Small intestine (tissue), 7 donors: Measurements from ENCODE around the gene DOCK4. TPM values are rescaled to one million over a fixed set of nuclear protein-coding genes. Genes with fewer than 3 reads are reported as not detected.

Source experiments
- DNase-seq, 2 donors: peaks; one replicate each; pipeline versions ENCODE4 v3.0.0 to v3.0.0-alpha.2; 2013
- FAIRE-seq: peaks from 2 replicates; lab custom pipeline; 2012; peaks lifted over from hg19 to GRCh38; lab: Jason Lieb, UNC
- H3K27ac ChIP-seq, 3 donors: one replicate each; pipeline ENCODE4 v1.5.1; 2013; ENCODE audit warnings: low read length in 2 of 3, mild to moderate bottlenecking in 2 of 3, control low read depth in 1 of 3, inconsistent platforms in 1 of 3, low read depth in 1 of 3, moderate library complexity in 1 of 3
- H3K27me3 ChIP-seq, 3 donors: one replicate each; pipeline ENCODE4 v1.6.1; 2013; ENCODE audit warnings: low read length in 3 of 3, inconsistent platforms in 1 of 3; ENCODE audit not compliant: control insufficient read depth in 3 of 3, insufficient read depth in 3 of 3
- H3K36me3 ChIP-seq, 3 donors: one replicate each; pipeline ENCODE4 v1.6.1; 2013; ENCODE audit warnings: low read length in 3 of 3, inconsistent platforms in 1 of 3, low read depth in 1 of 3, mild to moderate bottlenecking in 1 of 3, moderate library complexity in 1 of 3; ENCODE audit not compliant: control insufficient read depth in 3 of 3, insufficient read depth in 2 of 3
- H3K4me1 ChIP-seq, 3 donors: one replicate each; pipeline ENCODE4 v1.6.1; 2013; ENCODE audit warnings: low read length in 2 of 3, inconsistent platforms in 1 of 3, low read depth in 1 of 3, mild to moderate bottlenecking in 1 of 3, moderate library complexity in 1 of 3; ENCODE audit not compliant: control insufficient read depth in 3 of 3, insufficient read depth in 2 of 3
- H3K4me3 ChIP-seq, 3 donors: one replicate each; pipeline ENCODE4 v1.5.1; 2013; ENCODE audit warnings: low read length in 3 of 3, control low read depth in 1 of 3, inconsistent platforms in 1 of 3, low read depth in 1 of 3, mild to moderate bottlenecking in 1 of 3, moderate library complexity in 1 of 3
- H3K9me3 ChIP-seq, 2 donors: one replicate each; pipeline ENCODE4 v1.6.1; 2013; ENCODE audit warnings: low read depth in 1 of 2, low read length in 1 of 2; ENCODE audit not compliant: control insufficient read depth in 2 of 2, insufficient read depth in 1 of 2
- WGBS, 3 donors: extraction: QIAGEN DNeasy Blood & Tissue Kit; methylation state at CpG; one replicate each; pipeline ENCODE4 v1.1.7; 2013; 5-methylcytosine and 5-hydroxymethylcytosine counted together
- polyA plus RNA-seq, 4 donors: library from polyadenylated mRNA; stranded (reverse) in 3 of 4; unstranded in 1 of 4; fragments of 200-250 nt in 3 of 4; fragments of 120-200 nt in 1 of 4; gene quantifications; one replicate each; pipeline versions ENCODE4 v1.2.1 to v1.2.3, GENCODE V29; 2013
- donor health status: healthy with polysubstance abuse.
- donor health status: control.
- donor health status: control.
- donor health status: Bipolar disorder and iron deficiency.
- donor health status: healthy.

The DOCK4 gene
- polyA plus RNA-seq, 4 donors, result 1.9 to 4.1 (median 3.8) TPM; not detected in 1

- DNase-seq, result no peak
- no peak overlapping the region for H3K27ac ChIP-seq
- no peaks in the 10 kb centered on the region for H3K36me3 ChIP-seq
- no peak for FAIRE-seq
- peaks cover 0 to 3% of the 10 kb centered on the region in 2 donors for H3K9me3 ChIP-seq
- 49 to 52% (median 52%) methylated on average over 2 of the region's 2 CpGs for WGBS, 3 donors
- H3K27me3 ChIP-seq, result no peaks in the 10 kb centered on the region
- H3K4me3 ChIP-seq, result no peak overlapping the region
- no peaks in the 10 kb centered on the region for H3K4me1 ChIP-seq
Observed at GRCh38 chr7:111873963-111874690, 332.1 kb downstream of the DOCK4 start.

GRCh38 chr7:111873326-111873646 lies 332.9 kb downstream of the DOCK4 start:
- Histone ChIP-seq H3K27ac (no peak overlapping the region), H3K4me3 (no peak overlapping the region), H3K36me3 (no peaks in the 10 kb centered on the region), H3K4me1 (no peaks in the 10 kb centered on the region), H3K9me3 (no peaks in the 10 kb centered on the region), H3K27me3 (no peaks in the 10 kb centered on the region)
- 88 to 92% (median 89%) methylated on average over 8 of the region's 8 CpGs for WGBS, 3 donors
- no peak for DNase-seq
- FAIRE-seq, result no peak

DNA sequence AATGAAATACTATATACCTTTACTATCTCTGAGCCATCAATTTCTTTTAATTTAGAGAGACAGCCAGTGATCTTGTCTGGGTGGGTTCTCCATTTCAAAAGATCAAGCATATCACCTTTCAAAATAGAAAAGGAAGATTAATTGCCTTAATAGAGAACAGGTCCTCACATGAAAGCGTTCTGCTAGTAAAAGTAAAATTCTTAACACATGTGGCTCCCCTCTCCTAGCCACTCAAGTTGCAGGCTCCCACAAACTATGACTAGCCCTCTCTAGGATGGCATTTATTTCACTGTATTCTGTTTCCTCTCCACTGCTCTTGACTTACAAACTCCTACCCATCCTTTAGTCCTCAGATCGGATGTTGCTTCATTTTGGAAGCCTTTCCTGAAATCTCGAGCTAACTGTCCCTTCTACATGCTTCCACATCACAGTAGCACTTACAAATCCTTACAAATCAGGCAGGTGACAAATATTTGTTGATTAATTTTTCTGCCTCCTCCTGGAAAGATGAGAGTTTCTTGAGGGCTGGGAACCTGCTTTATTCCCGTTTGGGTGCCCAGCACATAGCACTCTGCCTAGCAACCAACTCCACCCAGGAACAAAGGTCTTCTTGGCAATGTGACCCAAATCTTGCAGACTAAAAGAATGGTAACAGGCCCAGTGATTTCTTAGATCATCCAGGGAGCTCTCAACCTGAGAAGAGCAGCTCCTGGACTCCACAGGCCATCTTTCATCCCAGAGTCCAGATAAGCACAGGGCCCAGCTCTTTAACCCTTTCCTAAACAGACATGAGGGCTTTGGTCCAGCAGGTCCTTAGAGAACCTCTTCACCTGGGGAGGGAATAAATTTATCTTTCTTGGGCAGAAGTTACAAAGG lies 333.5 kb downstream of the DOCK4 start:
- FAIRE-seq (no peak), DNase-seq (peak; percentile 5 to 11)
- Histone ChIP-seq H3K36me3 (no peaks in the 10 kb centered on the region), H3K27me3 (no peaks in the 10 kb centered on the region), H3K27ac (no peak overlapping the region), H3K4me1 (no peaks in the 10 kb centered on the region), H3K4me3 (no peak overlapping the region), H3K9me3 (no peaks in the 10 kb centered on the region)
- 43 to 68% (median 44%) methylated on average over 4 of the region's 4 CpGs for WGBS, 3 donors

DNA sequence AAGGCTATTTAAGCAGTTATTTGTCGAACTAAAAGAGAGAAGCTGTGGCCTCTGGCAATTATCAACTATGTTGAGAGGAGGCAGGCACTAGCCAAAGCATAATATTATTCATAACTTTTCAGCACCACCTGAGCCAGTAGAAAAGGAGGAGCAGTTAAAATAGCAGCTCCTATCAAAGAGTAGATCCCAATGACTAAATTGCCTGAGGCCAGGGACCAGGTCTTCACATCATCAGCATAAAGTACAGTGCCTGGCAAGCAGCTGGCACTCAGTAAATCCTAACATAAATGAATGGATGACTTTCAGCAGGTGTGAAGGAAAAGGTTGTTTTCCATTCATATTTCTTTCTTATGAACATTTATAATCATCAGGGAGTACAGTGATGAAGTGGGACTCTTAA lies 334.9 kb downstream of the DOCK4 start:
- FAIRE-seq (no peak), DNase-seq (no peak)
- WGBS, 3 donors, result 59 to 82% (median 80%) methylated on average over 1 of the region's 1 CpG
- Histone ChIP-seq H3K4me1 (no peaks in the 10 kb centered on the region), H3K9me3 (no peaks in the 10 kb centered on the region), H3K36me3 (no peaks in the 10 kb centered on the region), H3K27me3 (no peaks in the 10 kb centered on the region), H3K27ac (no peak overlapping the region), H3K4me3 (no peak overlapping the region)

DNA sequence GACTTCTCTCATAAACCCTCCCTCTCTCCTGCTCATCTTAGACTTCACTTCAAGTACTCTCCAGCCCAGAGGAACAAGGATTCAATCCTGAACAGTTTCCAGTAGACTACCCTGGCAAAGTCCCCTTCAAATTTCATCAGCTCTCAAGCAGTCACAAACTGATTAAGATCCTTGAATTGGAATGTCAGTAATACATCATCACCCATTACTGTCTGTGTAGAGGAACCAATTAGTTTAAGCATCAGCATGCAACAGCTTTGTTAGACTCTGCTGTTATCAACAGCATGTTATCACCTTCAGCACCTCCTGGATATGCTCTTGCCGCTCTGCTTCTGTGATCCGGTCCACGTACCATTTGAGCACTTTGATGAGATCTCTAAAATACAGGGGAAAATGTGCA lies 336.9 kb downstream of the DOCK4 start:
- no peak for DNase-seq
- 94 to 96% (median 94%) methylated on average over 3 of the region's 3 CpGs for WGBS, 3 donors

DNA sequence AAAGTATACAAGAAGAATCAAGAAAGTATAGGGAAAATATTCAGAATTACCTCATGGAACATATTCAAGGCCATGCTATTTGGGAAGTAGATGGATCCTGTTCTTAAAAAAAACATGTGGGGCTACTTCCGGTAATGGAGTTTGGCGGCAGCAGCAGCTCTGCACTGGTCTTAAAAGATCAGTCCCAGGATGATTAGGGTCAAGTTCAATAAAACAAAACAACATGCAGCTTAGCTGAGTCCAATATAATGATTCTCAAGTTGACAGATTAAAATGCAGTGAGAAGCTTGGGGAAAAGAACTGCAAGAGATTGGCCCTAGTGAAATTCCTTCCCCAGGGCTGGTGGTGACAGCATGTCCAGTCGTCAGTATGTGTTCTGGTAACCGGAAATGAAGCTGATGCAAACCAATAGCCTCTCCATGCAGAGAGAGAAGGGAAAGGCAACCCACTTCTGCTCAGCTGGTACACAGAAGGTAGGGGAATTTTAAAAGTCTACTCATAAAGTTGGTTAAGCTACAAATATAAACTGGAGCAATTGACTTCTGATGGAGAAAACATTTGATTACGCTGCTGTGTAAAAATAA lies 338.8 kb downstream of the DOCK4 start:
- no peaks in the 10 kb centered on the region for H3K36me3 ChIP-seq
- FAIRE-seq, result no peak
- no peak overlapping the region for H3K27ac ChIP-seq
- no peak for DNase-seq
- H3K4me1 ChIP-seq, result no peaks in the 10 kb centered on the region
- no peaks in the 10 kb centered on the region for H3K27me3 ChIP-seq
- H3K4me3 ChIP-seq, result no peak overlapping the region
- H3K9me3 ChIP-seq, result no peaks in the 10 kb centered on the region
- whole genome bisulfite sequencing, 3 donors, result 77 to 91% (median 91%) methylated on average over 5 of the region's 5 CpGs

More for the DNA sequence above, 336.9 kb downstream of the DOCK4 start:
- Histone ChIP-seq H3K36me3 (no peaks in the 10 kb centered on the region), H3K27ac (no peak overlapping the region), H3K4me3 (no peak overlapping the region), H3K9me3 (no peaks in the 10 kb centered on the region), H3K27me3 (no peaks in the 10 kb centered on the region), H3K4me1 (no peaks in the 10 kb centered on the region)
- no peak for FAIRE-seq

DNA sequence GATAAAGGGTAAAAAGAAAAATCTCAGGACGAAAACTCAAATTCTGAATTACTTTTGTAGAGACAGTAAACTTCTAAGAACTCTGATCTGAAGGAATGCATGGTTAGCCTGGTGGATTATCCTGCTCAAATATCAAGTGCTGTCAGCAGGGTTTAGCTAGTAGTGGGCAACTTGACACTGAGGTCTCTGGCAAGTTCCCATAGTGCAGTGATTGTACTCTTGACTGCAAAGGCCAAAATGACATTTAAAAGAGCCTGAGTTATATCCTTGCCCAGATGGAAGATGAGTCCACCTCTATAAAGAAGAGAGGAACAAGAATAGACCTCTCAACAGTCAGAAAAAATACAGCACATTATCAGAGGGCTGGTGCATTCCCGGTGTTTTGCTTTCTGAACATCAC lies 339.4 kb downstream of the DOCK4 start:
- no peak for FAIRE-seq
- WGBS, 3 donors, result 83 to 91% (median 91%) methylated on average over 2 of the region's 2 CpGs
- H3K36me3 ChIP-seq, result no peaks in the 10 kb centered on the region
- H3K27ac ChIP-seq, result no peak overlapping the region
- no peaks in the 10 kb centered on the region for H3K27me3 ChIP-seq
- no peaks in the 10 kb centered on the region for H3K9me3 ChIP-seq
- no peak for DNase-seq
- H3K4me1 ChIP-seq, result no peaks in the 10 kb centered on the region
- no peak overlapping the region for H3K4me3 ChIP-seq

GRCh38 chr7:111865430-111865829 lies 340.8 kb downstream of the DOCK4 start:
- Histone ChIP-seq H3K36me3 (no peaks in the 10 kb centered on the region), H3K27me3 (no peaks in the 10 kb centered on the region), H3K4me3 (no peak overlapping the region), H3K27ac (no peak overlapping the region), H3K4me1 (no peaks in the 10 kb centered on the region), H3K9me3 (no peaks in the 10 kb centered on the region)
- 39 to 66% (median 52%) methylated on average over 1 of the region's 1 CpG for WGBS, 3 donors
- FAIRE-seq (no peak), DNase-seq (no peak)
